Right atrium auricular region (tissue), 2 donors: ENCODE data around the gene LRP1B. TPM values are rescaled to one million over a fixed set of nuclear protein-coding genes. Genes with fewer than 3 reads are reported as not detected.

Experiments
- DNase-seq: peaks from one replicate; pipeline ENCODE4 v3.0.0-alpha.2; 2019; ENCODE audit warnings: low spot score
- H3K27ac ChIP-seq, 2 donors: fragments of 200-600 bp; sonication (generic); 1 replicate in 1 of 2; 2 replicates in 1 of 2; pipeline ENCODE4 v1.5.1; 2016 to 2019
- H3K27me3 ChIP-seq, 2 donors: fragments of 200-600 bp; sonication (generic); one replicate each; pipeline versions ENCODE4 v1.5.1 to v1.6.0; 2017 to 2019
- H3K36me3 ChIP-seq: fragments of 200-600 bp; sonication (generic); one replicate; pipeline ENCODE4 v1.5.1; 2016
- H3K4me1 ChIP-seq, 2 donors: fragments of 200-600 bp; sonication (generic); one replicate each; pipeline versions ENCODE4 v1.5.1 to v1.6.0; 2017 to 2019
- H3K4me3 ChIP-seq, 2 donors: fragments of 200-600 bp; sonication (generic); 1 replicate in 1 of 2; 2 replicates in 1 of 2; pipeline ENCODE4 v1.5.1; 2017 to 2019; ENCODE audit warnings: mild to moderate bottlenecking in 1 of 2, moderate library complexity in 1 of 2
- H3K9me3 ChIP-seq, 2 donors: fragments of 200-600 bp; sonication (generic); one replicate each; pipeline ENCODE4 v1.5.1; 2019
- CTCF ChIP-seq, 2 donors: fragments of 200-600 bp; sonication (generic); IDR thresholded peaks; one replicate each; pipeline ENCODE4 v1.5.1; 2019; ENCODE audit warnings: antibody characterized with exemption in 2 of 2
- total RNA-seq, 2 donors: library from RNA; depleted of rRNA; stranded (reverse); fragments of >200 nt; gene quantifications; one replicate each; pipeline ENCODE4 v1.1.0, GENCODE V29; 2016

The LRP1B gene
- total RNA-seq, 2 donors from 2014 or later, result 0.44 to 0.47 TPM

- H3K27ac ChIP-seq, result no peak overlapping the region
- no peaks in the 10 kb centered on the region for H3K9me3 ChIP-seq
- no peak overlapping the region for H3K4me3 ChIP-seq
- H3K4me1 ChIP-seq, result peaks cover 0 to 21% of the 10 kb centered on the region in 2 donors
- DNase-seq, result no peak
- H3K27me3 ChIP-seq, result no peaks in the 10 kb centered on the region
- TF ChIP-seq CTCF (IDR thresholded peaks at IDR 0.05), result no peak
- no peaks in the 10 kb centered on the region for H3K36me3 ChIP-seq
Observed at GRCh38 chr2:142128105-142128504, 2.7 kb downstream of the LRP1B start.

- no peak overlapping the region for H3K27ac ChIP-seq
- H3K4me1 ChIP-seq, result peaks cover 0 to 21% of the 10 kb centered on the region in 2 donors
- H3K9me3 ChIP-seq, result no peaks in the 10 kb centered on the region
- no peak overlapping the region for H3K4me3 ChIP-seq
- TF ChIP-seq CTCF (IDR thresholded peaks at IDR 0.05), result no peak
- H3K27me3 ChIP-seq, result no peaks in the 10 kb centered on the region
- DNase-seq, result no peak
- H3K36me3 ChIP-seq, result no peaks in the 10 kb centered on the region
Observed at GRCh38 chr2:142127248-142127647, 3.6 kb downstream of the LRP1B start.

GRCh38 chr2:142124706-142125105 is 6.1 kb downstream of the LRP1B start:
- TF ChIP-seq CTCF (IDR thresholded peaks at IDR 0.05), result no peak
- Histone ChIP-seq H3K36me3 (no peaks in the 10 kb centered on the region), H3K27me3 (no peaks in the 10 kb centered on the region), H3K27ac (no peak overlapping the region), H3K4me1 (peaks cover 0 to under 1% of the 10 kb centered on the region in 2 donors), H3K4me3 (no peak overlapping the region), H3K9me3 (no peaks in the 10 kb centered on the region)
- DNase-seq, result no peak

- H3K4me3 ChIP-seq, result no peak overlapping the region
- no peaks in the 10 kb centered on the region for H3K36me3 ChIP-seq
- H3K27ac ChIP-seq, result no peak overlapping the region
- no peak for TF ChIP-seq CTCF (IDR thresholded peaks at IDR 0.05)
- DNase-seq, result no peak
- no peaks in the 10 kb centered on the region for H3K9me3 ChIP-seq
- no peaks in the 10 kb centered on the region for H3K27me3 ChIP-seq
- no peaks in the 10 kb centered on the region for H3K4me1 ChIP-seq
Observed at GRCh38 chr2:142119347-142119746, 11.5 kb downstream of the LRP1B start.

GRCh38 chr2:142112757-142113221 is 18.0 kb downstream of the LRP1B start:
- Histone ChIP-seq H3K27ac (no peak overlapping the region), H3K4me3 (no peak overlapping the region), H3K36me3 (no peaks in the 10 kb centered on the region), H3K27me3 (no peaks in the 10 kb centered on the region), H3K9me3 (no peaks in the 10 kb centered on the region), H3K4me1 (no peaks in the 10 kb centered on the region)
- no peak for TF ChIP-seq CTCF (IDR thresholded peaks at IDR 0.05)
- DNase-seq, result no peak

GRCh38 chr2:142104134-142104758 is 26.6 kb downstream of the LRP1B start:
- Histone ChIP-seq H3K9me3 (no peaks in the 10 kb centered on the region), H3K4me1 (no peaks in the 10 kb centered on the region), H3K27me3 (no peaks in the 10 kb centered on the region), H3K4me3 (no peak overlapping the region), H3K36me3 (no peaks in the 10 kb centered on the region), H3K27ac (no peak overlapping the region)
- no peak for TF ChIP-seq CTCF (IDR thresholded peaks at IDR 0.05)
- no peak for DNase-seq
